HG02973 (cell line): ENCODE data around the gene SPATA9.

Experiments used
- ATAC-seq: cut with Tn5 transposase; IDR thresholded peaks from one replicate; pipeline ENCODE4 v1.9.1; 2021; ENCODE audit warnings: moderate library complexity; ENCODE audit not compliant: unreplicated experiment

Gene SPATA9

GRCh38 chr5:95682891-95683290 is at the start of gene SPATA9:
SPATA9 (minus strand) TSS chr5:95682991; CDS start chr5:95682854, 137 bp downstream.
- no peak for ATAC-seq

- peak; percentile 8 for ATAC-seq
Measured at GRCh38 chr5:95731571-95732554, 49.1 kb upstream of the SPATA9 start.

- peak; percentile 37 for ATAC-seq
Measured at GRCh38 chr5:95730730-95731570, 48.2 kb upstream of the SPATA9 start, which contains the start of gene RHOBTB3. RHOBTB3 (plus strand) TSS chr5:95731336; CDS start chr5:95731683, 347 bp downstream.

GRCh38 chr5:95730011-95730700 is 47.4 kb upstream of the SPATA9 start:
- no peak for ATAC-seq

- ATAC-seq, result no peak
Measured at GRCh38 chr5:95729115-95730010, 46.6 kb upstream of the SPATA9 start.

GRCh38 chr5:95728494-95729114 is 45.8 kb upstream of the SPATA9 start:
- no peak for ATAC-seq

- no peak for ATAC-seq
Measured at GRCh38 chr5:95727764-95728191, 45.0 kb upstream of the SPATA9 start.

GRCh38 chr5:95726811-95727763 is 44.3 kb upstream of the SPATA9 start:
- ATAC-seq, result no peak

GRCh38 chr5:95725937-95726810 is 43.4 kb upstream of the SPATA9 start:
- peak; percentile 41 for ATAC-seq

- no peak for ATAC-seq
Measured at GRCh38 chr5:95725071-95725820, 42.5 kb upstream of the SPATA9 start.

GRCh38 chr5:95723632-95724369 is 41.0 kb upstream of the SPATA9 start:
- ATAC-seq, result no peak

GRCh38 chr5:95721582-95722295 is 38.9 kb upstream of the SPATA9 start:
- no peak for ATAC-seq

GRCh38 chr5:95720094-95720786 is 37.4 kb upstream of the SPATA9 start:
- ATAC-seq, result no peak

GRCh38 chr5:95718738-95719137 is 35.9 kb upstream of the SPATA9 start:
- ATAC-seq, result no peak

- peak; percentile 61 for ATAC-seq
Measured at GRCh38 chr5:95718203-95718602, 35.4 kb upstream of the SPATA9 start.
